Left colon (tissue), 2 donors: ENCODE data around the gene MYT1. TPM values are rescaled to one million over a fixed set of nuclear protein-coding genes. Genes with fewer than 3 reads are reported as not detected.

Experiments
- ATAC-seq: fragments of 200-7000 bp; cut with Tn5 transposase; one replicate; pipeline ENCODE4 v1.9.1; 2020; ENCODE audit warnings: mild to moderate bottlenecking, moderate library complexity
- DNase-seq, 2 donors: peaks; one replicate each; pipeline ENCODE4 v3.0.0-alpha.2; 2020
- intact Hi-C, 2 donors: fragments of 100-400 bp; cut with DNase I in 1 of 2; cut with micrococcal nuclease in 1 of 2; formaldehyde crosslinking; loops; one replicate each; pipeline versions ENCODE4 v1.11.2 to v1.14.0; 2022; cut with DNase I, micrococcal nuclease
- total RNA-seq, 2 donors: library from RNA; stranded (reverse); fragmentation: NEBNext Ultra II Directional; extraction: Animal tissue kit (Norgen Biotek cat#: 25700); gene quantifications; one replicate each; pipeline ENCODE4 v1.2.1, GENCODE V29; 2021
- donor health status: DM: no; HTN: no; CAD: no.
- donor health status: DM: yes; HTN: yes; CAD: no.

Gene MYT1
- total RNA-seq, 2 donors from 2014 or later = 0.06 to 0.11 TPM

DNA sequence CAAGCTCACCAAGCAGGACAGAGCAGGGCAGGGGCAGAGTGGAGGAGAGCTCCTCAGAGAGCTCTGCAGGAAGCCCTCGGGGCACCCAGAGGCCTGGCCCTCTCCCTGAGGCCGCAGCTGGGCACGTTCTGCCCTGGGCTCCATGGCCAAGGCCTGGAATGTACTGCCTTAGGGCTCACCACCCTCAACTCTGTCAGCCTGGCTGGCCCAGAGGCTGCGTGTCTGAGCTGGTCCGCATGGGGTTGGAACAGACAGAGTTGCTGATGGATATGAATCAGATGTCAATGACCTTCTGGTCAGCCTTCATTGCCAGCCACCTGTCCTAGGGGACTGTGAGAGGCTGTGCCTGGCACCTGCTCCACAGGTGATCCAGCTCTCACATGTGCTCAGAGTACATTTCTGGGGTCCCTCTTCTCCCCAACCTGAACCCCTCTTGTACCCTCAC is 58.1 kb downstream of the MYT1 start:
- ATAC-seq (no peak), DNase-seq (no peak)
- intact Hi-C loops = no loop called here

DNA sequence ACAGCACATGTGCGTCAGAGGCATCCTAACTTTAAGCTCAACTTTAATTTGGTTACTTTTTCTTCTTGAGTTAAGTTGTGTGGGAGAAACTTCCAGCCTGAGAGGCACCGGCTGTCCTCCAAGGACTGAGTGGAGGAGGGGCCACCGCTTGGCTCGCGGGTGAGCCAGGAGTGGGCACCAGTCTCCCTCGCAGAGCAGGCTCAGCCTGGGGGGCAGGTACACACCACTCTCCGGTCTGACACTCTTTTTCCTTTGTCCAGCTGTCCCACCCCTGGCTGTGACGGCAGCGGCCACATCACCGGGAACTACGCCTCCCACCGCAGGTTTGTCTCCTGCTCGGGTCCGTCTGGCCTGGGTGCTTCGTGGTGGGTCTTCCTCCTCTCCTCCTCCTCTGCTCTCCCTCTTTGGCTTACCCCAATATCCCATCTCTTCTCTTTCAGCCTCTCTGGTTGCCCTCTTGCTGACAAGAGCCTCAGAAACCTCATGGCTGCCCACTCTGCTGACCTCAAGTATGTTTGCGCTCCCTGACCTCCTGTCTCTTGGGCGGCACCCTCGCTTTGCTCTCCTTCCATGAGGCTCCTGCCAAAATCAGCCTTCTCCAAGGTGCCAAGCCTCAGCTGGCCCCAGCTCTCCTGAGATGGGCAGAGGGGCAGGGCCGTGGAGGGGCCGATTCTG is 58.7 kb downstream of the MYT1 start:
- no peak for DNase-seq
- no peak for ATAC-seq
- intact Hi-C loops = no loop called here

DNA sequence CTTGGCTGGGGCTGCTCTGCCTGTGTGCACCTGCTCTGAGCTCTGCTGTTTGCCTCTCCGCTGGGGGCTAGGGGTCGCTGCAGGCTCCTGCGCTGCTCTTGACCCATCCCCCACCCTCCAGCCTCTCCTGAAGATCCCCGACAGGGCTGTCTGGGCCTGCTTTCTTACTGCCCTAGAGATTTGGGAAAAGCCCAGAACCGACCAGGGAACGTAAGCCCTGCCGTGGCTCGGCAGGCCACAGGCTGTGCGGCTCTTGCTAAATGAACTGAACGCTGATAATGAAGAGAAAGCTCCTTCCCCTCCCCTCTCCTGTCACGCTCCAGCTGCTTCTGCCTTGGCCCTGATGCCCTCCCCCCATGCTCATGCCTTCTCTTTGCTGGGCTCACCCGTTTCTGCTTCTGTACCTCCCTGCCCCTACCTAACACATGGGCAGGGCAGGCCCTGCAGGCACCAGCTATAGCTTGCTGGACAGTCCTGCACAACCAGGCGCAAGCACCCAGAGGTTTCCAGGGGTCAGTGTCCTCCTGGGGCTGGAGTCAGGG is 59.3 kb downstream of the MYT1 start:
- ATAC-seq (no peak), DNase-seq (no peak)
- intact Hi-C loops = no loop called here

DNA sequence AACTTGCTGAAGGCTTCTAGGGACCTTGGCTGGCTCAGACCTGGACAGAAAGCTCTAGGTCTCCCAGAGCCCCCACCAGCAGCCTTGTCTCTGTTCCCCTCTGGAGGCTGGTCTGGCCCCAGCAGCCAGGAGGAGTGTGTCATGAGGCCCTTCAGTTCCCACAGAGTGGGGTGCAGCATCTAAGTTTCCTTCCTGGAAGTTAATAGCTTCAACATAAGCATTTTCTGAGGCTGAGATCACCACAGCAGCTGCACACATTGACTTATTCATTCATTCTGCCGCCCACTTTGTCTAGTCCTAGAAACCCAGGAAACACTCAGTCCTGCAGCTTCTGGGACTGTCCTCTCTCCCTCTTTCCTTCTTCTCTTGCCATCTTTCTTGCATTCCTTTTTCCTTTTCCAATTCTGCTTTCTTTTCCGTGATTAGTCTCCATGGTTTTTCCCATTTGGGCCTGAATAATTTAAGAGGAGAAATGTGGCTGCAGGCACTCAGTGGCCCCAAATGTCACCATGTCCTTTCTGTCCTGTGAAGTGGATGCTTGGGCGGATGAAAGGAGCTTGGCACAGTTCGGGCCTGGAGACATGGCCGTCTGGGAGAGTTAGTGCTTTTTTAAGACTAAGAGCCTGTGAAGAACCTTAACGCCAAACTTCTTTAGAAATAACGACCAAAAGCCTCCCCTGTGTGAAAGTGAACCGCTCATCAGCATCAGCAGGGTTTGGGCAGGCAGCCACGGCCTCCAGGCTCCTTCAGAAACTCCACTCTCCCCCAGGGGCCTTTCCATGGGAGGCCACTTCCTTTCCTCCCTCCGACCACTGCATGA is 60.3 kb downstream of the MYT1 start:
- intact Hi-C loops = no loop called here
- no peak for ATAC-seq
- no peak for DNase-seq

DNA sequence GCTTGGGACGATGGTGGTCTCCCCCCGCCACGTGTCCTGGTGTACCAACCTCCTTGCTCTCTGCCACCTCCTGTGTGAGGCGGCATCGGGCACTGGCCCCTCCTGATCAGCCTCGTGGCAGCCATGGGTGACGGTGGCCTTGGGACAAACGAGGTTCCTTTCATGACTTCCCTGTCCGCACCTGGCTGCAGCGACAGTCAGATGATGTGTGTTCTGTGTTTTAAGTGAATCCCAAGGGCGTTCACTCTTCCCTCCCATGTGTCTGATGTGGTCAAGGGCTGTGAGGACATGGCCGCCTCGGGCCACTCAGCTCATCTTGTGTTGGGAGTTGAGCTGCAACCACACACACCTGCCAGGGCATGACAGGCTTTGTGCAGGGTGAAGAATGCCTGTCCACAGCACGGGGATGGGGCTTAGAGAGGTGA is 60.9 kb downstream of the MYT1 start:
- ATAC-seq (no peak), DNase-seq (no peak)
- intact Hi-C loops = no loop called here

DNA sequence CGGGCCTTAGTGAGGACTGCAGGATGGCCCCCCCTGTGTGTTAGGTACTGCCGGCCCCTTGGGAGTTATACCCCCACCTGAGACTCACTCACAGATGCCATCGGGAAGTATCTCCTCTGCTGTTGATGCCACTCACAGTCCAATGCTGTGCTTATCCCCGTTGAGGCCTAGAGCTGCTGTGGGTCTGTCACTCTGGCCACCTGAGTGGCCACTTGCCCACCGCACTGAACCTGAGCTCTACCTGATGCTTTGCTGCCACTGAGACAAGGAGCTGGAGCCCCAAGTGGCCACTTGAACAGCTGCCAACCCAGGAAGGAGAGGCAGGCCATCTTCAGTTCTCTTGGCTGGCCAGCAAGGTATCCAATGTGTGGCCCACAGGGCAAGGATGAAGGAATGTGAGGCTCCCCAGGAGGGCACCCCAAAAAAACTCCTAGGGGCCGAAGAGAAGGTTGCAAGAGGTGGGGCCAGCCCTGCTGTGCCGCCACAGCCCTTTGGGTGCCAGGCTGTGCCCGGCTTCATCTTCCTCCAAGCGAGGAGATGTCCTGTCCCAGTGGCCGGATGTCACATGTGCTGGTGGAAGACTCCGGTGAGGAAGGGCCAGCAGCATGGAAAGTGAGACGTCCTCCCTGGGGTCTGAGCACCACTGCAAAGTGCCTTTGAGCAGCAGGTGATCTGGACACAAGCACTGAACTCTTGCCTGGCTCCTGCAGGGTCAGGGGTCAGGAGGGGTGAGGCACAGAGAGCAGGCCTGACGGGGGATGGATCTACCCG is 61.8 kb downstream of the MYT1 start:
- no peak for DNase-seq
- ATAC-seq = no peak
- intact Hi-C loops = no loop called here

DNA sequence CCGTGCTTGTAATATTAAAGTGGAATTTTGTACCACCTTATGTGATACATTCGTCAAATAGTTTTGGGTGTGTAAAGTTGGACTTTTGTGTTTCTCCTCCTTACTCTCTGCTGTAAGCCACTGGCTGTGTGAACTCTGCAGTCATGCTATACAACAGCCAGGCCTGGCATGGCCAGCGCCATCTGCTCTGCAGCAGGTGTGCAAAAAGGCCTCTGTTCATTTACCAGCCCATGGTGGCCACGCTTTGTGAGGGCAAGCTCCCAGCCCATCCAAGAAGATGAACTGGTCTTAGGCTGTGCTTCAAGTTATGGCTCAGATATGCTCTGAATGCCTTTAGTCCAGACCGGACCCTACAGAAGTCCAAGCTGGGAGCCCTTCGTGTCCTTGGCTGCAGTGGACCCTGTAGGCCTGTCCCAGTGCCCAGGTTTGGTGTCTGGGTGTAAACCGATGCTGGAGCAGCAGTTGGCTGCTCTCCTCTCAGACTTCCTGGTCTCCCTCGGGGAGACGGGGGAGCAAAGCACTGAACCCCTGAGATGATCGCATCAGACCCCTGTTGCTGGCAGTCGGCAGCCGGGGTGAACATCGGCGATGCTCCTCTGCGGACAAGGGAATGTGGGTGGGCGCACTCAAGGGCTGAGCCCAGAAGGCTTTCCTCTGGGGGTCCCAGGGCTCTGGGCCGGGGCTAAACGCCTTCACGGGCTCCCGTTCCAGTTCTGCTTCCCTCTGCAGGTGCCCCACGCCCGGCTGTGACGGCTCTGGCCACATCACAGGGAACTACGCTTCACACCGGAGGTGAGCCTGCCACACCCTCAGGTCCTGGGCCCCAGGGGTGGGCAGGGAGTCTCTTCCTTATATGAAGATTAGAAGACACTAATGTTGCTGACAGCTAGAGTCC is 62.7 kb downstream of the MYT1 start:
- ATAC-seq (no peak), DNase-seq (peak in 1 of 2 donors; percentile 19)
- intact Hi-C loops = no loop called here

DNA sequence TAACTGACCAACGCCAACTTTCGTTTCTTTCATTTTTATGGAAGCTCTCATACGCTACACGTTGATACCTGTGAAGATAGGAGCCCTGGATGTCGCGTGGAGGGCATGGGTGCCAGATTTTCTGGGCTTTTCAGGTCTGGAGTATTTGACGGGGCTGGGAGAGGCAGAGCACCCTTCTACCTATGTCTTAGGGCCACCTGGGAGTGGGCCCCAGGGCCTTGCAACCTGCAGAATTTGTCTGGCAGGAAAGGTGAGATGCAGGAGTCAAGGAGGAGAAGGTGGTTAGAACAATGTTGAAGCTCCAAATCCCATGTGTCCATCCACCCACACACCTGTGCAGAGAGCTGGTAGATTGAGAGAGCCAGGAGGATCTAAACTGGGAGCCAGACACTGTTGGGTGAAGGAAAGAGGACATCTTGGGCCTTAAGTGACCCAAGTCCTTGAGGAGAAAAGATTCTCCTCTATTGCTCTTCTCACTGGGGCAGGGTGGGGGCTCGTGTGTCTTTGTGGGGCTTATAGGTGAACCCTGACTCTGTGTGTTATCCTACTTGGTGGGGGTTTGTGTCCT is 63.9 kb downstream of the MYT1 start:
- ATAC-seq (no peak), DNase-seq (no peak)
- intact Hi-C loops = no loop called here

DNA sequence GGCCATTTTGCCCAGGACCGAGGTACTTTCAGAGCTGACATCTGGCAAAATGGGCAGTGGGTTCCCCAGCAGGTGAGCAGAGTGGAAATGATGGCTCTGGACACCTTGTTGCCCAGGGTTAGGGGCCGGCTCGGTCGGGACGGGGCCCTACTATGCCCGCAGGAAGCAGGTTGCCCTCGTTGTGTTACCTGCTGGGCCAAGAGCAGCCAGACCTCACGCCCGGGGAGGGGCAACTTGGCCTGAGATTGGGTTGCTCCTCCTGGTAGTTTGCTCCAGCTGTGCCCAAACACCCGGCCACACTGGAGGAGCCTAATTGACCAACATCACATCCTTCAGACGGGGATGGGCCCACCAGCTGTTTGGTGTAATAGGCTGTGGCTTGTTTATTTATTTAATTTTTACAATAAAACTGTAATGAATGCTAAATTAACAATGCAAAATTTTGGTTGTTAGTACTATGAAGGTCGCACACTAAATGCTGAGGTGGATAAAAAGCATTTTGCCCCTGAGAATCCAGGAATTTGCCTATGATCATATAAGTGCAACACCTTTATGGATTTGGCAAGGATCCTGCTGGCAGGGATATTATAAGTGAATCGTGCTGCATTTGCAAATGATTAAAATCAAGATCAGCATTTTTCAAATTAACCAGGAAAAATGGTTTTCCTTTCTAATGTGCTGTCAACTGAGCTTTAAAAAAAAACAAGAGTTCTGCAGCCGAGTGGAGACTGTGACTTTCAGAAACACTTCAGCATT is 64.7 kb downstream of the MYT1 start:
- intact Hi-C loops = no loop called here
- DNase-seq = no peak
- ATAC-seq = peak; percentile 35

DNA sequence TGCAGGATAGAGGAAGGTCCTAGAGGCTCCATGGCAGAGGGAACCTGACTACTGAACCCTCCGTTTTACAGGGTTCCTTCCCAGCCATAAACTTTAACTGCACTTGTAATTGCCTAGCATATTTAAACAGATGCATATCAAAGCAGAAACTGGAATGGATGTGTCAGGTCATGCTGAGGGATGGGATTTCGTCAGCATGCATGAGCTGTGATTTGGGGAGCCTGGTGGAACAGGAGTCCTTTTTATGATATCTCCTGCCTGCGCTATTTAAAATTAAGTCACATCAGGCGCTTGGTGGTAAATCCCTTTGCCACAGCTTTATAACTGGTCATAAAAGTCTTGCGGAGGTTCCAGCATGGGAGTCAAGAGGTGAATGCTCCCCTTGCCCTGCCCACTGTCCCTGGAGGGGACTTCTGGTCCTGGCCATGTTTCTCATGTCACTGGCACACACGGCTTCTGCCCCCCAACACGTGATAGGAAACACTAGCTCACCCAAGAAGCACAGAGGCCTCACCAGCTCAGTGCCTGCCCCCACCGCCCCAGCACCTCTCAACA is 65.3 kb downstream of the MYT1 start:
- intact Hi-C loops = no loop called here
- DNase-seq = no peak
- ATAC-seq = peak; percentile 89

DNA sequence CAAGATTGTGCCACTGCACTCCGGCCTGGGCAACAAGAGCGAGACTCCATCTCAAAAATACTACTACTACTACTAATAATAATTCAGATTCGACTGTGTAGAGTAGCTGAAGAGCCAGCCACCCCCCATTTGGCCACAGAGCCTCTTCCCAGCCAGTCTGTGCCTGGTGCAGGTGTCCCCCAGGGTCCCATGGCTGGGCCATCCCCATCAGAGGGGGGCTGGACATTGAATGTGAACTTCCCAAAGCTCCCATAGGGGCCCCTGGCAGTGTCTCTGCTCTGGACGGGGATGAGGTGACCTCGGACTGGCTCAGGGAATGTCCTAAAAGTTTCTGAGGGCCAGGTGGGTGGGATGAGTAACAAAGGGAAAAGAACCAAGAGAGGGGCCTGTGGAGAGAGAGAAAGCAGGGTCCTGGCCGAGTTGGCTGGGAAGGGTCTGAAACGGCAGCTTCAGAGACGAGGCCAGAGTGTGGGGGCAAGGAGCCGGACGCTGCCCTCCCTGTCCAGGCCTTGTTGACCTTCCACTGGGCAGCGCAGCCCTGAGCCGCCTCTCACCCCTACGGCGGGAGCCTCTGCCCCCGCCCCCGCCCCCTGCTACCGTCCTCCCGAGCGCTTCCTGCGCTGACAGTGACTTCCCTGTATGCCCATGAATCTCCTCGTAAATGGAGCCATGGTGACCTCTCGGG is 66.4 kb downstream of the MYT1 start:
- DNase-seq (no peak), ATAC-seq (no peak)
- intact Hi-C loops = no loop called here

DNA sequence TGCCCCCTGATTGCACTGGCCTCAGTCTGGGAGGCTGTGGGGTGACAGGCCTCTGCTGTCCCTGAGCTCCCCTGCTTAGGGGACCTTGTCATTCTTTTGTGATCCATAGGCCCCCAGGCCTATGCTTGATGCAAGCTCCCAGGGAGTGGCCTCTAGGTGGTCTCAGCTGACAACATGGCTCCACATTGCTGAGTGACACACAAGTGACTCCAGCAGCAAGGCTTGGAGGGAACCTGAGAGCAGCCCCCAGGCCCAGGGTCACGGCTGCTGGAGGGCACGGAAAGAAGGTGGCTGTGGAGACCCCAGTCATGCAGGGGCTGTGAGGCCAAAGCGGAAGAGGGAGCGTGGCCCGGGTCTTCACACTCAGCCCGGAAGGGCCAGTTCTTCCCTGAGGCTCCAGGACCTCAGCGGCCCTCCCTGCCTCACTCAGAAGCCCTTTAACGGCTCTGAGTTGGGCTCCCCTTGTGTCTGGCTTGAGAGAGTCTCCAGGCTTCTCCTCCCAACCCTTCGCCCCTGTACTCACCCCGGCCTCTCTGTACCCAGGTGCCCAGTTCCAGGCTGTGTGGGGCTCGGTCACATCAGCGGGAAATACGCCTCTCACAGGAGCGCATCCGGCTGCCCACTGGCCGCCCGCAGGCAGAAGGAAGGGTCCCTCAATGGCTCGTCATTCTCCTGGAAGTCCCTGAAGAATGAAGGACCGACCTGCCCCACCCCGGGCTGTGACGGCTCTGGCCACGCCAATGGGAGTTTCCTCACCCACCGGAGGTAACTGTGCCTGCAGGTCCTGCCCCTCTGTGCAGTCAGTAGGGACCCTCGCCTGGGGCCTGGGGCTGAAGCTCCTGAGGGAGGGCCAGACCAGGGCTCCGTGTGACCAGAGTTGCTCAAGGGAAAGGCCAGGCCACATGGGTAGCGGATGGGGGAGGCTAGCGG is 67.6 kb downstream of the MYT1 start:
- DNase-seq (no peak), ATAC-seq (no peak)
- intact Hi-C loops = no loop called here

DNA sequence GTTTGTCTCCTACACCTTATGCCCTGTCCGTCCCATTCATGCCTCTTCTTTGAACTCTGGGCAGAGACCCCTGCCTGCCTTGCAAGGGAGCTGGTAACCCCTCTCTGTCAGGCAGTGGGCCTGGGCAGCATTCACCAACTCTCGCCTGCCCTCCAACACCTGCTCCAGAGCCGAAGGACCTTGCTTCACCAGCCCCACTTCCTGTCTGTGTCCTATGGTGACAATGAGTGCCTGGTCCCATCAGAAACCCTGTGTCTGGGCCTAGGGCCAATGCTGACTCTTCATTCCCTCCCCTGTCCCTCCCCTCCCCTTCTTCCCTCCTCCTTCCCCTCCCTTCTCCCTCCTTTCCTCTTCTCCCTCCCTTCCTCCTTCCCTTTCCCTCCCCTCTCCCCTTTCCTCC is 68.5 kb downstream of the MYT1 start:
- DNase-seq (no peak), ATAC-seq (peak; percentile 31)
- intact Hi-C loops = no loop called here

DNA sequence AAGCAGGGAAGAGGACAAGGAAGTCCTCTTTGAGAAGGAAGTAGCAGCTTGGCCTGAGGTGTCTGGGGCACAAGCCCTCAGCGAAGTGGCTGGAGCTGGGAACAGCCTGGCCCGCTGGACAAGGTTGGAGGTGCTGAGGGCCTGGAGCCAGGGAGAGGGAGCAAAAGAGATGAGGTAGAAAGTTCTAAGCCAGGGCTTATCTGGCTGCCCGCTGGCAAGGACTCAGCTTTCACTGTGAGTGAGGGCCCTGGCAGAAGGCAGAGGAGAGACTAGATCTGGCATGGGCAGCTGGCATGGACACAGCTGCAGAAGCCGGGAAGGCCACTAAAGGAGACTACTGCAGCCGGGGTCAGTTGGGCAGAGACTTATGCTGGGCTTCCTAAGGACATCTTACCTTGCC is 69.5 kb downstream of the MYT1 start:
- no peak for DNase-seq
- intact Hi-C loops = no loop called here
- ATAC-seq = no peak

DNA sequence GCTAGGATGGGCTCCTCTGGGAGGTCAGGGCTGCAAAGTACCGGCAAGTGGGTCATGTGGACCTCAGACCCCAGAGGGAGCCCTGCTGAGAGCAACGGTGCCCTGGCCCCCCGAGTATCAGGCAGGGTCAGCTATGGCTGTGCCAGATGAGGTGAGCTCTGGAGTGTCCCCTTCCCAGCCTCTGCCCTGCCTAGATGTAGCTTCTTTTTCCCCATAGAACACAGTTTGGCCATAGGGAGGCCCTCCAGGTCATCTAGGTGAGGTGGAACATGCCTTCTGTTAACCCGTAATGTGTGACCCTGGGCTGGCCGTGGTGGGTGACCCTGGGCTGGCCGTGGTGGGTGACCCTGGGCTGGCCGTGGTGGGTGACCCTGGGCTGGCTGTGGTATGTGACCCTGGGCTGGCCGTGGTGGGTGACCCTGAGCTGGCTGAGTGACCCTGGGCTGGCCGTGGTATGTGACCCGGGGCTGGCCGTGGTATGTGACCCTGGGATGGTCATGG is 70.1 kb downstream of the MYT1 start:
- intact Hi-C loops = no loop called here
- DNase-seq = no peak
- no peak for ATAC-seq
